ENCODE data around the gene POLR2L.

Gene POLR2L

DNA sequence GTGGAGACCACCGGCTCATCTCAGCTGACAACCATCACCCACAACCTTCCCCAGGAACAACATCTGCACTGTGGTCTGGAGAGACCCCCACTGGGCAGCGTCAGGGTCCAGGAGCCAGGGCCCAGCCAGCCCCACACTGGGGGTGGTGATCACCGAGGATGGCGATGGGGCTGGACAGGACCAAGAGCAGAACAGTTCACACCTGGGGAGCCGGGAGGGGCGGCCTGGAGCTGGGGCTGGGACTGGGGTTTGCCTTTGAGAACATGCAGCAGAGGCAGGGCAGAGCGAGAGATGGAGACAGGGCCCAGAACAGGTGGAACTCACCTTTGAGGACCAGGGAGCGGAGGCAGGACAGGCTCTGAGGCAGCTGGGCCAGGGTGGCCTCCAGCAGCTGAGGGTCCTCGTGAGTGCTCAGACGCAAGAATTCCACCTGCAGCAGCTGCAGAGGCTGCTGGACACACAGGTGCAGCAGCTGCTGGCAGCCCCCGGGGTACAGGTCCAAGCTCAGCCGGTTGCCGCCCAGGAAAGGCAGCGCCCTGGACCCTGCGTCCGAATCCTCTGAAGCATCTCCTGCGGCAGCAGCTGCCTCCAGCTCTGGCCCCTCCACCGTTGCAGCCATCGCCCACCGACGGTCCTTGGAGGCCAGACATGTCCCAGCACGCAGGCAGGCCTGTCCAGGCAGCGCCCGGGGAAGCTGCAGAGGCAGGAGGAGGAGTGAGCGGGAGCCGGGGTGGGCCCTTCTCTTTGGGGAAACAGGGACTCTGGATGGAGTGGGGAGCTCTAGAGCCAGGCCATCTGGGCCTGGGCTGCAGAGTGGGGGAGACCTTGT lies 38.3 kb downstream of the POLR2L start:
- no peak for DNase-seq
- TF ChIP-seq POLR2A (IDR thresholded peaks at IDR 0.05; ENCODE audit: low read length) (no peak), GATA1 (IDR thresholded peaks at IDR 0.05; ENCODE audit: low read depth, low read length) (no peak)

- TF ChIP-seq POLR2A (IDR thresholded peaks at IDR 0.05; ENCODE audit: low read length), result no peak
- TF ChIP-seq GATA1 (IDR thresholded peaks at IDR 0.05; ENCODE audit: low read depth, low read length), result no peak
- no peak for DNase-seq
Measured at GRCh38 chr11:803467-803742, 38.9 kb downstream of the POLR2L start.

GRCh38 chr11:802693-803466 lies 39.4 kb downstream of the POLR2L start:
- DNase-seq, result no peak
- TF ChIP-seq GATA1 (IDR thresholded peaks at IDR 0.05; ENCODE audit: low read depth, low read length) (no peak), POLR2A (IDR thresholded peaks at IDR 0.05; ENCODE audit: low read length) (no peak)

DNA sequence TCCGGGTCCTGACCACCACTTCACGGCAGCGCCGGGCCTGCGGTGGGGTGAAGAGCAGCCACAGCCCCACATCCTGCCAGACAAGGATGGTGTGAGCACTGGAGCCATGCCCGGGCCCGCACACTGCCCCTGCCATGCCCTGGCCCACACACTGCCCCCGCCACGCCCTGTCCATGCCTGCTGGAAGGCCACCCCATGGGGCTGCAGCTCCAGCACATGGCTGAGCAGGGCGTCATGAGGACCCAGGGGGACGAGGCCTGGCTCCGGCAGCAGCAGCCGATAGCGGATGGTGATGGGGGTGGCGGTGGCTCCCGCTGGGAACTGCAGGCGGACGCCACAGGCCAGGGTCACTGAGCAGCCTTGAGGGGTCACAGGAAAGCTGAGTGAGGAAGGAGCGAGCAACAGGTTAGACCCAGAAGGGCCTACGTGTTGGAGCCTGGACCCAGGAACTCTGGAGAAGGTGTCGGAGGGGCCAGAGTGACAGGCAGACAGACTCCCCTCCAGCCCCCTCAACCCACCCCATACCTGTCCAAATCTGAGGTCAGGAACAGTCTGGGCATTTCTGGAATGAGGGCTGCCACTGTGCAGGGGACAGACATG lies 40.2 kb downstream of the POLR2L start:
- no peak for DNase-seq

DNA sequence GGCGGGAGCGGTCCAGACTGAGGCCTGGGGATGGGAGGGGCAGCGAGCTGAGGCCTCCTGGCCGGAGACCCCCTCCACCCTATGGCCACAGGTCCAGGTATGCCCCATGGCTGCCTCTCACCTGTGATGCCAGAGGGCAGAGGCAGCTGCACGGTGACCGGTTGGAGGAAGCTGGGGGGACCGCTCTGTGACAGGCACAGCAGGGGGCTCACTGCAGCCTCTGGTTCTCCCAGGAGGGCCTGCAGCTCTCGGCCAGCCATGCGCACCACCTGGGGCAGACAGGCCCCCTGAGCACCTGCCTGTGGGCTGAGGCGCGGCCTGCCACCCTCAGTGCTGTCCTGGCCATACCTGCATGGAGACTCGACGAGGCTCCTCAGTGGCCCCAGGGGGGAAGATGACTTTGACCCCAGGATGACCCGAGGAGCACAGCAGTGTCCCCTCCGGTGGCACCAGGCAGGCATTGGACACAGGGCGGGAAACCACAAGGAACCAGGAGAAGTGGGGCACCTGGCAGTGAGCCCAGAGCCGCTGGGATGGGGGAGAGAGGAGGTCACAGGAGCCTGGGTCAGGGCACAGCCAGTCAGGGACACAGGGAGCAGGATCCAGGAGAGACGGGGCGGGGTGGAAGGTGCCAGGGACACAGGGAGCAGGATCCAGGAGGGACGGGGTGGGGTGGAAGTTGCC lies 41.1 kb downstream of the POLR2L start:
- no peak for DNase-seq
- TF ChIP-seq GATA1 (IDR thresholded peaks at IDR 0.05; ENCODE audit: low read depth, low read length), result no peak
- TF ChIP-seq POLR2A (IDR thresholded peaks at IDR 0.05; ENCODE audit: low read length), result no peak

More for the DNA sequence above, 40.2 kb downstream of the POLR2L start:
- TF ChIP-seq POLR2A (IDR thresholded peaks at IDR 0.05; ENCODE audit: low read length) (no peak), GATA1 (IDR thresholded peaks at IDR 0.05; ENCODE audit: low read depth, low read length) (no peak)

GRCh38 chr11:800473-800872 lies 41.9 kb downstream of the POLR2L start:
- DNase-seq, result no peak
- TF ChIP-seq POLR2A (IDR thresholded peaks at IDR 0.05; ENCODE audit: low read length) (no peak), GATA1 (IDR thresholded peaks at IDR 0.05; ENCODE audit: low read depth, low read length) (no peak)

GRCh38 chr11:799641-800316 lies 42.5 kb downstream of the POLR2L start:
- no peak for DNase-seq
- TF ChIP-seq POLR2A (IDR thresholded peaks at IDR 0.05; ENCODE audit: low read length) (no peak), GATA1 (IDR thresholded peaks at IDR 0.05; ENCODE audit: low read depth, low read length) (no peak)

GRCh38 chr11:798093-798713 lies 44.1 kb downstream of the POLR2L start, which contains the start of gene SLC25A22:
Gene SLC25A22 (minus strand): TSS chr11:798281. CDS start chr11:795006, 3,275 bp downstream.
- TF ChIP-seq GATA1 (IDR thresholded peaks at IDR 0.05; ENCODE audit: low read depth, low read length) (no peak), POLR2A (IDR thresholded peaks at IDR 0.05; ENCODE audit: low read length) (peak; percentile 33)

GRCh38 chr11:797296-798092 lies 44.8 kb downstream of the POLR2L start:
- peak; percentile 78 to 80 for DNase-seq
- no peak for TF ChIP-seq GATA1 (IDR thresholded peaks at IDR 0.05; ENCODE audit: low read depth, low read length)
- TF ChIP-seq POLR2A (IDR thresholded peaks at IDR 0.05; ENCODE audit: low read length), result peak; percentile 29

More at GRCh38 chr11:798093-798713, 44.1 kb downstream of the POLR2L start, which contains the start of gene SLC25A22:
- DNase-seq, result peak; percentile 86 to 93

DNA sequence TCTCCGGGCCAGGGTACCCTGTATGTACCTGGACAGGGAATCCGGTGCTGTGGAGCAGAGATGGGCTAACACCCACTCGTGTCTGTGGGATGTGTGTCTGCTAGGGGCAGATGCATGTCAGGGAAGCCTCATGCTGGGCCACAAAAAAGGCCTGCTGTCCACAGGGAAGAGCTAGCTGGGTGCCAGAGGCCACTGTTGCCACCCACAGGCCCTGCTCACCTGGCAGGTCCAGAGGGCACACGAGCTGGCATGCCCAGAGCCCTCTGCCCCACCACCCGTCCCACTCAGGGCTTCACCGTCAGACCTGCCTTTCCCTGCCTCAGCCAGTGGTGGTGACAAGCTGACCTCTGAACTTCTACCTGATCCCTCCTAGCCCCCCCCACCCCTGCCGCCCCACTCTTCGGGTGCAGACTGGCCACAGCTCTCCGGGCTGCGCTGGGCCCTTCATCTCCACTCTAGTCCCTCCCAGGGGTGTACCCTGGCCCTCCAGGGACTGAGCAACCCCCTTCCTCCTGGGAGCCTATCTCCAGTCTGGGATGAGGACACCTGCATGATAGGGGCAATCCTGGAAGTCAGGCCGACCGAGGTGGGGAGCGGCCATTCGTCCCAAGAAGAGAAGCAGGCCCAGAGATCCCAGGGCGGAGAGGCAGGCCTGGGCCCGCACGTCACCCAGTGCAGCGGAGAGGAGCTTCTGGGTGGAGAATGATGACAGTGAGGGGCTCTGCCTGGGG lies 45.6 kb downstream of the POLR2L start:
- no peak for DNase-seq
- TF ChIP-seq POLR2A (IDR thresholded peaks at IDR 0.05; ENCODE audit: low read length), result no peak
- no peak for TF ChIP-seq GATA1 (IDR thresholded peaks at IDR 0.05; ENCODE audit: low read depth, low read length)

Data from erythroblast (primary cell).